Neural progenitor cell (in vitro differentiated cells): ENCODE data around the gene ADSS1.

Experiments used
- CTCF ChIP-seq: fragments of 200-600 bp; sonication (generic); IDR thresholded peaks from 2 replicates; pipeline ENCODE4 v1.5.1; 2017; ENCODE audit warnings: antibody characterized with exemption, mild to moderate bottlenecking
- EZH2phosphoT487 ChIP-seq: fragments of 200-600 bp; sonication (generic); IDR thresholded peaks from 2 replicates; pipeline ENCODE4 v1.6.1; 2017; ENCODE audit warnings: antibody characterized with exemption

GRCh38 chr14:104772707-104773504 is 48.9 kb downstream of the ADSS1 start:
- TF ChIP-seq EZH2phosphoT487 = no peak
- no peak for TF ChIP-seq CTCF
